Mucosa of descending colon (tissue), 3 donors: ENCODE data around the gene TMEM45A. TPM values are rescaled to one million over a fixed set of nuclear protein-coding genes. Genes with fewer than 3 reads are reported as not detected.
"Not testable (repeated sequence)": the region's sequence is repeated elsewhere in the genome, so short reads cannot be mapped to it uniquely, and the experiment has no call there.

Experiments
- ATAC-seq: fragments of 200-7000 bp; cut with Tn5 transposase; one replicate; pipeline ENCODE4 v1.9.1; 2020; ENCODE audit warnings: mild to moderate bottlenecking, moderate library complexity
- DNase-seq, 3 donors: peaks; one replicate each; pipeline ENCODE4 v3.0.0-alpha.2; 2020
- H3K36me3 ChIP-seq: fragments of 200-600 bp; one replicate; pipeline ENCODE4 v1.8.0; 2021; ENCODE audit warnings: low read depth, mild to moderate bottlenecking
- H3K4me1 ChIP-seq: fragments of 200-600 bp; one replicate; pipeline ENCODE4 v1.8.0; 2021; ENCODE audit warnings: low read depth, mild to moderate bottlenecking
- H3K4me3 ChIP-seq: fragments of 200-600 bp; one replicate; pipeline ENCODE4 v1.8.0; 2021; ENCODE audit warnings: mild to moderate bottlenecking
- H3K9me3 ChIP-seq: fragments of 200-600 bp; one replicate; pipeline ENCODE4 v1.8.0; 2021; ENCODE audit warnings: mild to moderate bottlenecking
- intact Hi-C, 2 donors: fragments of 100-400 bp; cut with DNase I in 1 of 2; cut with micrococcal nuclease in 1 of 2; formaldehyde crosslinking; loops; one replicate each; pipeline versions ENCODE4 v1.11.0 to v1.11.1; 2022; cut with DNase I, micrococcal nuclease
- total RNA-seq, 3 donors: library from RNA; stranded (reverse); fragmentation: NEBNext Ultra II Directional in 2 of 3; extraction: Animal tissue kit (Norgen Biotek cat#: 25700) in 2 of 3; gene quantifications; one replicate each; pipeline versions ENCODE4 v1.2.1 to v1.2.4, GENCODE V29; 2021 to 2023
- TF ChIP-seq, protein P1 (sequence below): fragments of 200-600 bp; IDR thresholded peaks from one replicate; pipeline ENCODE4 v1.8.0; 2022; ENCODE audit warnings: antibody characterized with exemption, mild to moderate bottlenecking
- donor health status: DM: no; HTN: no; CAD: no; lungs with moderate emphysema.
- donor health status: DM: no; HTN: no; CAD: no.
- donor health status: DM: no; HTN: yes; CAD: no.

TMEM45A gene
- total RNA-seq, 3 donors from 2014 or later = 1.9 to 11.4 (median 6.0) TPM

DNA sequence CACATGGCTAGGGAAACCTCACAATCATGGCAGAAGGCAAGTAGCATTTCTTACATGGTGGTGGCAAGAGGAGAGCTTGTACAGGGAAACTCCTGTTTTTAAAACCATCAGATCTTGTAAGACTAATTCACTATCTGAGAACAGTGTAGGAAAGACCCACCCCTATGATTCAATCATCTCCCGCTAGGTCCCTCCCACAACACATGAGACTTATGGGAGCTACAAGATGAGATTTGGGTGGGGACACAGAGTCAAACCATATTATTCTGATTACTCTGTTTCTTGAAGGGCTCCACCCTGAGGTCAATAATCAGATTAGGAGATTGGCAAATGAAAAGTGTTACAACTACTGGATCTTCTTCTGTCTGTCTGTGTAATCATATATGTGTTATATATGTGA is 21.5 kb upstream of the TMEM45A start:
- ATAC-seq (no peak), DNase-seq (no peak)
- intact Hi-C loops = no loop called here
- H3K4me1 ChIP-seq = no peaks in the 10 kb centered on the region
- TF ChIP-seq, protein P1, sequence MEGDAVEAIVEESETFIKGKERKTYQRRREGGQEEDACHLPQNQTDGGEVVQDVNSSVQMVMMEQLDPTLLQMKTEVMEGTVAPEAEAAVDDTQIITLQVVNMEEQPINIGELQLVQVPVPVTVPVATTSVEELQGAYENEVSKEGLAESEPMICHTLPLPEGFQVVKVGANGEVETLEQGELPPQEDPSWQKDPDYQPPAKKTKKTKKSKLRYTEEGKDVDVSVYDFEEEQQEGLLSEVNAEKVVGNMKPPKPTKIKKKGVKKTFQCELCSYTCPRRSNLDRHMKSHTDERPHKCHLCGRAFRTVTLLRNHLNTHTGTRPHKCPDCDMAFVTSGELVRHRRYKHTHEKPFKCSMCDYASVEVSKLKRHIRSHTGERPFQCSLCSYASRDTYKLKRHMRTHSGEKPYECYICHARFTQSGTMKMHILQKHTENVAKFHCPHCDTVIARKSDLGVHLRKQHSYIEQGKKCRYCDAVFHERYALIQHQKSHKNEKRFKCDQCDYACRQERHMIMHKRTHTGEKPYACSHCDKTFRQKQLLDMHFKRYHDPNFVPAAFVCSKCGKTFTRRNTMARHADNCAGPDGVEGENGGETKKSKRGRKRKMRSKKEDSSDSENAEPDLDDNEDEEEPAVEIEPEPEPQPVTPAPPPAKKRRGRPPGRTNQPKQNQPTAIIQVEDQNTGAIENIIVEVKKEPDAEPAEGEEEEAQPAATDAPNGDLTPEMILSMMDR = no peak
- no peaks in the 10 kb centered on the region for H3K36me3 ChIP-seq
- H3K4me3 ChIP-seq = no peak overlapping the region
- H3K9me3 ChIP-seq = peaks cover 4% of the 10 kb centered on the region

DNA sequence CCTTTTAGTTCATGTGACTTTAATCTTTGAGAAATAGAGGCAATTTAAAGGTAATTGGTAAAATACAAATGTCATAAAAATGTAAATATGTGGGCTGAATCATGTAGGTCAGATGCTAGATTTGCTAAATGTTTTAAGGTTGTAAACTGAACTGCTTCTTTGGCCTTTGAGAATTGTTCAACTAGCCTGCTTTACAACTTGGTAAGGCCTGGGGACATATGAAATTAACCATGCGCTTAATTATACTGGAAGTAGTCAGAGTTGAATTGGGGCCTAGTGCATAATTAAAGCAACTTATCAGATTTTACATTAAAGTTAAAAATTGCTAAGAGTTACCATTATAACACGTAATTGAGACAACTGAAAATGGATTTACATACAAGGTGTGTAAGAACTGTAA is 21.0 kb upstream of the TMEM45A start:
- DNase-seq (no peak), ATAC-seq (no peak)
- TF ChIP-seq, protein P1 = no peak
- H3K36me3 ChIP-seq = no peaks in the 10 kb centered on the region
- intact Hi-C loops = no loop called here
- H3K4me1 ChIP-seq = no peaks in the 10 kb centered on the region
- peaks cover 4% of the 10 kb centered on the region for H3K9me3 ChIP-seq
- no peak overlapping the region for H3K4me3 ChIP-seq

DNA sequence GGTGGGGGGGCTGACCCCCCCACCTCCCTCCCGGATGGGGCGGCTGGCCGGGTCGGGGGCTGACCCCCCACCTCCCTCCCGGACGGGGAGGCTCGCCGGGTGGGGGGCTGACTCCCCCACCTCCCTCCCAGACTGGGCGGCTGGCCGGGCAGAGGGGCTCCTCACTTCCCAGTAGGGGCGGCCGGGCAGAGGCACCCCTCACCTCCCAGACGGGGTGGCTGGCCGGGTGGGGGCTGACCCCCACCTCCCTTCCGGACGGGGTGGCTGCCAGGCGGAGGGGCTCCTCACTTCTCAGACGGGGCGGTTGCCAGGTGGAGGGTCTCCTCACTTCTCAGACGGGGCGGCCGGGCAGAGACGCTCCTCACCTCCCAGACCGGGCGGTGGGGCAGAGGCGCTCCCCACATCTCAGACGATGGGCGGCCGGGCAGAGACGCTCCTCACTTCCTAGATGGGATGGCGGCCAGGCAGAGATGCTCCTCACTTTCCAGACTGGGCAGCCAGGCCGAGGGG is 14.5 kb upstream of the TMEM45A start:
- H3K4me1 ChIP-seq, ATAC-seq, H3K4me3 ChIP-seq, intact Hi-C loops, DNase-seq, H3K36me3 ChIP-seq, H3K9me3 ChIP-seq: not testable (repeated sequence)

DNA sequence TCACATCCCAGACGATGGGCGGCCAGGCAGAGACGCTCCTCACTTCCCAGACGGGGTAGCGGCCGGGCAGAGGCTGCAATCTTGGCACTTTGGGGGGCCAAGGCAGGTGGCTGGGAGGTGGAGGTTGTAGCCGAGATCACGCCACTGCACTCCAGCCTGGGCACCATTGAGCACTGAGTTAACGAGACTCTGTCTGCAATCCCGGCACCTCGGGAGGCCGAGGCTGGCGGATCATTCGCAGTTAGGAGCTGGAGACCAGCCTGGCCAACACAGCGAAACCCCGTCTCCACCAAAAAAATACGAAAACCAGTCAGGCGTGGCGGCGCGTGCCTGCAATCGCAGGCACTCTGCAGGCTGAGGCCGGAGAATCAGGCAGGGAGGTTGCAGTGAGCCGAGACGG is 13.9 kb upstream of the TMEM45A start:
- H3K36me3 ChIP-seq, DNase-seq, intact Hi-C loops, H3K4me1 ChIP-seq, H3K4me3 ChIP-seq, H3K9me3 ChIP-seq, ATAC-seq: not testable (repeated sequence)

DNA sequence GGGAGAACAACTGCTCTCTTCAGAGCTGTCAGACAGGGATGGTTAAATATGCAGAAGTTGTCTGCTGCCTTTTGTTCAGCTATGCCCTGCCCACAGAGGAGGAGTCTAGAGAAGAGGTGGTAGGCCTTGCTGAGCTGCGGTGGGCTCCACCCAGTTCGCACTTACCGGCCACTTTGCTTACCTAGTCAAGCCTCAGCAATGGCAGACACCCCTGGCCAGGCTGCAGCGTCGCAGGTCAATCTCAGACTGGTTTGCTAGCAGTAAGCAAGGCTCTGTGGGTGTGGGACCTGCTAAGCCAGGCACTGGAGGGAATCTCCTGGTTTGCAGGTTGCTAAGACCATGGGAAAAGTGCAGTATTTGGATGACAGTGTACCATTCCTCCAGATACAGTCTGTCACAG is 12.3 kb upstream of the TMEM45A start:
- Histone ChIP-seq H3K9me3 (no peaks in the 10 kb centered on the region), H3K4me1 (no peaks in the 10 kb centered on the region), H3K4me3 (no peak overlapping the region), H3K36me3 (no peaks in the 10 kb centered on the region)
- TF ChIP-seq, protein P1 = no peak
- intact Hi-C loops = no loop called here
- ATAC-seq (no peak), DNase-seq (no peak)

DNA sequence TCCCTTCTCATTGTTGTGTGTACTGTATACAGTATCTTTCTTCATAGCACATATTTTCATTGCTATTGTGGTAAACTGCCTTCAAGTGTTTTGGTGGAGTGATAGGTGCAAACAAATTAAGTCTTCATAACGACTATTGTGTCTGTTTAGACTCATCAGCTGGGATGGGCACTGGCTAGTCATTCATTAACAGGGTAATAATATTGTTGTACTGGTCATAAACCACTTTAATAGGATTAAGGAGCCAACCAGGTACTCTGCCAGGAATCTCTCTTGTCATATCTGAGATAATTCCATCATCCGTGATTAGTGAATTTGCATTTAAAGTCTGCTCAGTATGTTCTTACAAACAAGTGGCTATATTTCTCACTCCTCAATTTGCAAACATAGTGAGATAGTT is 10.2 kb upstream of the TMEM45A start:
- no peaks in the 10 kb centered on the region for H3K36me3 ChIP-seq

More for the DNA sequence above, 10.2 kb upstream of the TMEM45A start:
- DNase-seq (no peak), ATAC-seq (no peak)
- no peaks in the 10 kb centered on the region for H3K4me1 ChIP-seq
- H3K9me3 ChIP-seq = no peaks in the 10 kb centered on the region
- intact Hi-C loops = no loop called here
- TF ChIP-seq, protein P1 = no peak
- no peak overlapping the region for H3K4me3 ChIP-seq
